ENCODE data around the gene GRID2IP. TPM values are rescaled to one million over a fixed set of nuclear protein-coding genes. Genes with fewer than 3 reads are reported as not detected.

Gene GRID2IP
- total RNA-seq (1 to 10 TPM; 1.1 to 1.9 TPM), polyA plus RNA-seq (ENCODE audit: insufficient read depth, low read depth, low replicate concordance) (0.34 TPM)
- long read RNA-seq, donor 1: 0 reads
- long read RNA-seq, donor 2: 0 reads

- intact Hi-C loops (cut with DNase I; ENCODE audit: low total_unique reads): no loop called here
- Histone ChIP-seq H3K4me1 (no peaks in the 10 kb centered on the region), H3K9me3 (no peaks in the 10 kb centered on the region), H3K27me3 (no peaks in the 10 kb centered on the region), H3K27ac (no peak within 1 kb of the TSS), H3K36me3 (ENCODE audit: low read depth, missing control alignments) (no peaks in the 10 kb centered on the region), H3K4me3 (peak within 1 kb of the TSS; percentile 20 to 32)
- 47 to 61% methylated on average over 13 to 36 of the region's 46 CpGs for WGBS, 2 donors
- no peak for TF ChIP-seq POLR2A (IDR thresholded peaks at IDR 0.05)
- no peak for TF ChIP-seq CTCF (IDR thresholded peaks at IDR 0.05)
- no peak for DNase-seq
These were observed at the start of gene GRID2IP for GRCh38 chr7:6551016-6551511. Gene GRID2IP (minus strand): TSS chr7:6551461. CDS start chr7:6551436, 25 bp downstream.

- 94 to 100% methylated on average over 4 to 15 of the region's 15 CpGs for WGBS, 2 donors
- Histone ChIP-seq H3K36me3 (ENCODE audit: low read depth, missing control alignments) (no peaks in the 10 kb centered on the region), H3K27ac (no peak overlapping the region), H3K27me3 (no peaks in the 10 kb centered on the region), H3K4me1 (no peaks in the 10 kb centered on the region), H3K4me3 (no peak overlapping the region), H3K9me3 (no peaks in the 10 kb centered on the region)
- intact Hi-C loops (cut with DNase I; ENCODE audit: low total_unique reads): no loop called here
- DNase-seq: no peak
- TF ChIP-seq CTCF (IDR thresholded peaks at IDR 0.05) (no peak), POLR2A (IDR thresholded peaks at IDR 0.05) (no peak)
These were observed 48.8 kb upstream of the GRID2IP start for GRCh38 chr7:6600093-6600492.

- peaks cover 10% of the 10 kb centered on the region for H3K4me1 ChIP-seq
- TF ChIP-seq CTCF (IDR thresholded peaks at IDR 0.05): no peak
- TF ChIP-seq POLR2A (IDR thresholded peaks at IDR 0.05): no peak
- intact Hi-C loops (cut with DNase I; ENCODE audit: low total_unique reads): no loop called here
- H3K36me3 ChIP-seq (ENCODE audit: low read depth, missing control alignments): no peaks in the 10 kb centered on the region
- no peaks in the 10 kb centered on the region for H3K9me3 ChIP-seq
- H3K27ac ChIP-seq: peak overlapping the region; percentile 6 to 82
- WGBS, 2 donors: 5% methylated on average over 7 to 10 of the region's 10 CpGs
- no peaks in the 10 kb centered on the region for H3K27me3 ChIP-seq
- H3K4me3 ChIP-seq: peak overlapping the region; percentile 77 to 91
- DNase-seq: no peak
These were observed 39.4 kb upstream of the GRID2IP start for GRCh38 chr7:6590645-6591110.

GRCh38 chr7:6589829-6590644, 38.8 kb upstream of the GRID2IP start, which contains the start of gene INTS15:
Gene INTS15 (plus strand): TSS chr7:6590021. CDS start chr7:6590284, 263 bp downstream.
- H3K4me1 ChIP-seq: peaks cover 10% of the 10 kb centered on the region
- intact Hi-C loops (cut with DNase I; ENCODE audit: low total_unique reads): no loop called here
- H3K27ac ChIP-seq: peak within 1 kb of the TSS; percentile 39 to 82
- no peaks in the 10 kb centered on the region for H3K27me3 ChIP-seq
- H3K36me3 ChIP-seq (ENCODE audit: low read depth, missing control alignments): no peaks in the 10 kb centered on the region
- 0 to 1% methylated on average over 25 to 46 of the region's 107 CpGs for WGBS, 2 donors
- H3K9me3 ChIP-seq: no peaks in the 10 kb centered on the region
- H3K4me3 ChIP-seq: peak within 1 kb of the TSS; percentile 77 to 91
- TF ChIP-seq POLR2A (IDR thresholded peaks at IDR 0.05) (no peak), CTCF (IDR thresholded peaks at IDR 0.05) (peak; percentile 85 to 99 (median 92))
- peak; percentile 80 for DNase-seq

Measured in testis (tissue), 5 donors.